GM12878 (cell line): ENCODE measurements around the gene HABP2. TPM values are rescaled to one million over a fixed set of nuclear protein-coding genes. Genes with fewer than 3 reads are reported as not detected.

Experiments used
- ATAC-seq: fragments of 200-7000 bp; cut with Tn5 transposase; 3 replicates; pipeline ENCODE4 v1.9.1; 2020; ENCODE audit warnings: mild to moderate bottlenecking, moderate library complexity
- BruUV-seq: library from RNA; stranded (reverse); fragments of 400-500 nt; replicated peaks from 2 replicates; lab custom pipeline; 2021; lab: Mats Ljungman, UMichigan
- CTCF ChIA-PET: fragments of 300-600 bp; sonication (Branson Sonifier 250); formaldehyde crosslinking; extraction: SDS; loops from one replicate; lab custom pipeline; 2021; ENCODE audit warnings: inconsistent platforms; lab: Yijun Ruan, JAX
- POLR2A ChIA-PET: fragments of 350-600 bp; formaldehyde crosslinking; extraction: SDS; loops from one replicate; lab custom pipeline; 2021; ENCODE audit warnings: inconsistent platforms; lab: Charles Lee
- RAD21 ChIA-PET: fragments of 300-600 bp; sonication (Branson Sonifier 250); formaldehyde crosslinking; loops from one replicate; lab custom pipeline; 2023; ENCODE audit warnings: antibody characterized with exemption; ENCODE audit not compliant: unreplicated experiment; lab: Charles Lee
- SMC1A ChIA-PET: fragments of 300-600 bp; sonication (Branson Sonifier 250); formaldehyde crosslinking; loops from one replicate; lab custom pipeline; 2023; ENCODE audit not compliant: unreplicated experiment, uncharacterized antibody; lab: Charles Lee
- DNase-seq: peaks from one replicate; pipeline ENCODE4 v3.0.0-alpha.2; 2011; ENCODE audit warnings: low read depth, low spot score
- FAIRE-seq: peaks from 3 replicates; lab custom pipeline; 2011; peaks lifted over from hg19 to GRCh38; lab: Jason Lieb, UNC
- H2AFZ ChIP-seq: 2 replicates; pipeline ENCODE4 v1.6.0; 2011; ENCODE audit warnings: low read depth, low read length, control low read depth; ENCODE audit not compliant: control insufficient read depth
- H3K27ac ChIP-seq: 2 replicates; pipeline ENCODE4 v1.5.1; 2011; ENCODE audit warnings: control low read depth; ENCODE audit not compliant: control insufficient read depth, insufficient read depth
- H3K27me3 ChIP-seq, 2 experiments: replicated peaks in 1 of 2; 2 replicates each; pipeline versions ENCODE4 v1.6.0 to v1.6.1; 2011; ENCODE audit warnings: low read length in 1 of 2; ENCODE audit not compliant: control insufficient read depth in 2 of 2, insufficient read depth in 2 of 2
- H3K36me3 ChIP-seq, 2 experiments: 2 replicates each; pipeline ENCODE4 v1.5.1; 2011; ENCODE audit warnings: low read length in 1 of 2; ENCODE audit not compliant: control insufficient read depth in 2 of 2, insufficient read depth in 2 of 2
- H3K4me1 ChIP-seq: 2 replicates; pipeline ENCODE4 v1.6.1; 2011; ENCODE audit warnings: mild to moderate bottlenecking, low read length, moderate library complexity, mixed read lengths; ENCODE audit not compliant: control insufficient read depth, insufficient read depth
- H3K4me2 ChIP-seq: 2 replicates; pipeline ENCODE4 v1.6.0; 2011; ENCODE audit warnings: control low read depth; ENCODE audit not compliant: control insufficient read depth, insufficient read depth
- H3K4me3 ChIP-seq: fragments of 200-600 bp; sonication (generic); 2 replicates; pipeline ENCODE4 v1.5.1; 2016
- H3K79me2 ChIP-seq: 2 replicates; pipeline ENCODE4 v1.6.0; 2011; ENCODE audit warnings: low read length; ENCODE audit not compliant: control insufficient read depth, insufficient read depth
- H3K9ac ChIP-seq: 2 replicates; pipeline ENCODE4 v1.8.0; 2011; ENCODE audit warnings: low read length, control low read depth, mixed read lengths; ENCODE audit not compliant: control insufficient read depth, insufficient read depth
- H3K9me3 ChIP-seq: replicated peaks from 3 replicates; pipeline ENCODE4 v1.5.1; 2011; ENCODE audit warnings: mild to moderate bottlenecking, low read length; ENCODE audit not compliant: control insufficient read depth, insufficient read depth
- H4K20me1 ChIP-seq: 2 replicates; pipeline ENCODE4 v1.6.0; 2011; ENCODE audit not compliant: control insufficient read depth, insufficient read depth
- CHD4 ChIP-seq: fragments of 200-600 bp; sonication (generic); IDR thresholded peaks from 2 replicates; pipeline ENCODE4 v1.6.1; 2016; ENCODE audit warnings: mild to moderate bottlenecking
- GABPA ChIP-seq: IDR thresholded peaks from 2 replicates; pipeline ENCODE4 v1.6.1; 2014; ENCODE audit warnings: antibody characterized with exemption, low read depth, mild to moderate bottlenecking, inconsistent platforms
- HDAC2 ChIP-seq: fragments of 200-600 bp; sonication (generic); IDR thresholded peaks from 2 replicates; pipeline ENCODE4 v1.6.1; 2017
- JUNB ChIP-seq: IDR thresholded peaks from 2 replicates; pipeline ENCODE4 v1.6.1; 2016; ENCODE audit warnings: antibody characterized with exemption, mild to moderate bottlenecking
- KAT2A ChIP-seq: conservative IDR thresholded peaks from 2 replicates; pipeline ENCODE4 v1.6.1; 2011; ENCODE audit warnings: low read depth, low read length; ENCODE audit not compliant: control insufficient read depth
- KLF5 ChIP-seq: fragments of 450-650 bp; IDR thresholded peaks from 2 replicates; pipeline ENCODE4 v1.6.1; 2014; ENCODE audit warnings: mild to moderate bottlenecking; ENCODE audit not compliant: partially characterized antibody
- MYC ChIP-seq: IDR thresholded peaks from 2 replicates; pipeline ENCODE4 v1.6.1; 2011; ENCODE audit warnings: mild to moderate bottlenecking, low read length, moderate library complexity, inconsistent platforms; ENCODE audit not compliant: insufficient read depth, insufficient replicate concordance, insufficient read length, severe bottlenecking
- NFYA ChIP-seq: IDR thresholded peaks from 2 replicates; pipeline ENCODE4 v1.6.1; 2011; ENCODE audit warnings: low read depth, mild to moderate bottlenecking, low read length, improper control_type of control experiment, borderline replicate concordance
- NR2C2 ChIP-seq: IDR thresholded peaks from 2 replicates; pipeline ENCODE4 v1.6.1; 2011; ENCODE audit warnings: borderline replicate concordance, low read depth; ENCODE audit not compliant: control insufficient read depth, insufficient read length
- RB1 ChIP-seq: fragments of 450-650 bp; formaldehyde crosslinking; IDR thresholded peaks from 2 replicates; pipeline ENCODE4 v1.6.1; 2017; ENCODE audit warnings: mild to moderate bottlenecking, borderline replicate concordance
- RBBP5 ChIP-seq: fragments of 200-600 bp; sonication (generic); conservative IDR thresholded peaks from 2 replicates; pipeline ENCODE4 v1.6.1; 2016
- SP1 ChIP-seq: IDR thresholded peaks from one replicate; pipeline ENCODE4 v1.6.1; 2011; ENCODE audit warnings: low read depth, low read length
- USF2 ChIP-seq: IDR thresholded peaks from 2 replicates; pipeline ENCODE4 v1.6.1; 2011; ENCODE audit warnings: low read depth, low read length, improper control_type of control experiment, borderline replicate concordance
- YY1 ChIP-seq: IDR thresholded peaks from 2 replicates; pipeline ENCODE4 v1.6.1; 2011; ENCODE audit warnings: low read depth, mild to moderate bottlenecking, low read length
- ZBTB33 ChIP-seq: fragments of 450-650 bp; IDR thresholded peaks from 2 replicates; pipeline ENCODE4 v1.6.1; 2017; ENCODE audit warnings: mild to moderate bottlenecking
- ZNF592 ChIP-seq: fragments of 450-650 bp; IDR thresholded peaks from 2 replicates; pipeline ENCODE4 v1.6.1; 2017; ENCODE audit warnings: mild to moderate bottlenecking, moderate library complexity
- WGBS: methylation state at CpG from one replicate; pipeline ENCODE4 v1.1.6; 2016; ENCODE audit warnings: low lambda C conversion rate; ENCODE audit not compliant: insufficient replicate concordance, insufficient coverage; ENCODE audit errors: missing lambda C conversion rate; 5-methylcytosine and 5-hydroxymethylcytosine counted together
- in situ Hi-C: fragments of 300-500 bp; cut with MboI; formaldehyde crosslinking; loops from 9 replicates; pipeline ENCODE4 v1.14.3; 2018; ENCODE audit warnings: mixed read lengths
- intact Hi-C: fragments of 100-400 bp; cut with micrococcal nuclease; formaldehyde crosslinking; loops from one replicate; pipeline ENCODE4 v1.14.2; 2022; ENCODE audit not compliant: unreplicated experiment
- polyA plus RNA-seq, 11 experiments: library from polyadenylated mRNA; depleted of rRNA in 4 of 11; unstranded in 6 of 11; stranded (reverse) in 5 of 11; fragments of >200 nt; fragmentation: Nextera tagmentation in 4 of 11; fragmentation: Illumina TruSeq in 1 of 11; extraction: Ambion mirVana in 4 of 11; extraction: Trizol in 1 of 11; gene quantifications; 1 replicate in 1 of 11; 2 replicates in 10 of 11; pipeline versions ENCODE4 v1.2.1 to v1.2.3, GENCODE V29; 2011 to 2016; ENCODE audit warnings: inconsistent platforms in 2 of 11, missing spikeins in 2 of 11, low read depth in 1 of 11
- total RNA-seq, 4 experiments: library from RNA; depleted of rRNA in 3 of 4; stranded (reverse); fragments of >200 nt in 3 of 4; fragmentation: Illumina TruSeq in 1 of 4; extraction: Trizol in 1 of 4; gene quantifications; 2 replicates each; pipeline versions ENCODE4 v1.2.1 to v1.2.3, GENCODE V29; 2013 to 2021

HABP2 gene
- total and polyA plus RNA-seq, 10 of the 15 experiments (the other 5 are each of a cell fraction or from before 2014, with no cell fraction given): 0.13 TPM; not detected in 9

- no peak overlapping the region for H3K4me3 ChIP-seq
- no TSS peak for BruUV-seq
- H2AFZ ChIP-seq: no peak overlapping the region
- FAIRE-seq (no peak), ATAC-seq (no peak), DNase-seq (no peak)
- POLR2A ChIA-PET: no interaction called here
- RAD21 ChIA-PET: no interaction called here
- H3K9ac ChIP-seq: no peak overlapping the region
- CTCF ChIA-PET: no interaction called here
- no peak overlapping the region for H3K4me2 ChIP-seq
- SMC1A ChIA-PET: no interaction called here
- H4K20me1 ChIP-seq: no peaks in the 10 kb centered on the region
- H3K79me2 ChIP-seq: no peaks in the 10 kb centered on the region
- intact Hi-C loops: no loop called here
- 36% methylated on average over 1 of the region's 1 CpG for WGBS
- no peaks in the 10 kb centered on the region for H3K4me1 ChIP-seq
- H3K27ac ChIP-seq: no peak overlapping the region
- H3K36me3 ChIP-seq: no peaks in the 10 kb centered on the region
- in situ Hi-C loops: no loop called here
- H3K9me3 ChIP-seq: no peaks in the 10 kb centered on the region
- H3K27me3 ChIP-seq: peaks cover 2 to 5% of the 10 kb centered on the region in 2 experiments; a peak in 3 of 4 replicates
- no peak for TF ChIP-seq NR2C2
- no peak for TF ChIP-seq CHD4
- TF ChIP-seq MYC: no peak
- TF ChIP-seq JUNB: no peak
- no peak for TF ChIP-seq RB1
- TF ChIP-seq KAT2A: no peak
- no peak for TF ChIP-seq RBBP5
- TF ChIP-seq HDAC2: no peak
- TF ChIP-seq SP1: no peak
- no peak for TF ChIP-seq USF2
- TF ChIP-seq KLF5: no peak
- TF ChIP-seq GABPA: no peak
- no peak for TF ChIP-seq ZNF592
- TF ChIP-seq ZBTB33: no peak
- TF ChIP-seq YY1: no peak
- TF ChIP-seq NFYA: no peak
These were observed 66.5 kb downstream of the HABP2 start for GRCh38 chr10:113619401-113619800.
